IMR-90 (cell line): ENCODE results near the gene MTUS2. TPM values are rescaled to one million over a fixed set of nuclear protein-coding genes. Genes with fewer than 3 reads are reported as not detected.

Experiments
- ATAC-seq: fragments of 200-7000 bp; cut with Tn5 transposase; 2 replicates; pipeline ENCODE4 v1.9.1; 2020; ENCODE audit warnings: low read depth, mild to moderate bottlenecking, moderate library complexity
- BruUV-seq: library from RNA; stranded (reverse); fragments of 400-500 nt; replicated peaks from 2 replicates; lab custom pipeline; 2021; lab: Mats Ljungman, UMichigan
- CTCF ChIA-PET: fragments of 300-600 bp; formaldehyde crosslinking; extraction: SDS; loops from one replicate; lab custom pipeline; 2021; ENCODE audit warnings: antibody characterized with exemption; lab: Yijun Ruan, JAX
- POLR2A ChIA-PET: fragments of 300-600 bp; sonication (Branson Sonifier 250); formaldehyde crosslinking; loops from one replicate; lab custom pipeline; 2022; ENCODE audit warnings: antibody characterized with exemption; ENCODE audit not compliant: unreplicated experiment; lab: Charles Lee
- DNase-seq: peaks from one replicate; pipeline ENCODE4 v3.0.0; 2013
- H2AFZ ChIP-seq: replicated peaks from 2 replicates; pipeline ENCODE3; 2013; ENCODE audit warnings: low read length, mild to moderate bottlenecking; ENCODE audit not compliant: poor library complexity
- H2AK5ac ChIP-seq: 2 replicates; pipeline ENCODE4 v1.6.1; 2013; ENCODE audit warnings: low read depth, low read length, inconsistent platforms
- H2AK9ac ChIP-seq: replicated peaks from 2 replicates; pipeline ENCODE3; 2013; ENCODE audit warnings: mild to moderate bottlenecking, low read depth, low read length, moderate library complexity; ENCODE audit not compliant: poor library complexity
- H2BK120ac ChIP-seq: 2 replicates; pipeline ENCODE4 v1.6.1; 2013; ENCODE audit warnings: low read depth, low read length, inconsistent platforms
- H2BK15ac ChIP-seq: 3 replicates; pipeline ENCODE4 v1.6.1; 2013; ENCODE audit warnings: low read depth, low read length, inconsistent platforms
- H2BK20ac ChIP-seq: 2 replicates; pipeline ENCODE4 v1.6.1; 2013; ENCODE audit warnings: low read depth, mild to moderate bottlenecking, inconsistent platforms, low read length, moderate library complexity
- H2BK5ac ChIP-seq: 2 replicates; pipeline ENCODE4 v1.6.1; 2013; ENCODE audit warnings: mild to moderate bottlenecking, low read depth, low read length, inconsistent platforms; ENCODE audit not compliant: poor library complexity, severe bottlenecking
- H3K14ac ChIP-seq: replicated peaks from 2 replicates; pipeline ENCODE4 v1.6.1; 2013; ENCODE audit warnings: low read depth, low read length, inconsistent platforms
- H3K18ac ChIP-seq: 2 replicates; pipeline ENCODE4 v1.6.1; 2013; ENCODE audit warnings: low read depth, low read length, control low read depth
- H3K23ac ChIP-seq: 2 replicates; pipeline ENCODE4 v1.6.1; 2013; ENCODE audit warnings: low read depth, low read length, inconsistent platforms
- H3K27ac ChIP-seq: 2 replicates; pipeline ENCODE4 v1.5.1; 2013; ENCODE audit warnings: mild to moderate bottlenecking, control low read depth, low read length; ENCODE audit not compliant: insufficient read depth
- H3K27me3 ChIP-seq: 2 replicates; pipeline ENCODE4 v1.6.1; 2013; ENCODE audit warnings: low read length; ENCODE audit not compliant: control insufficient read depth, insufficient read depth
- H3K36me3 ChIP-seq: 2 replicates; pipeline ENCODE4 v1.6.1; 2013; ENCODE audit warnings: low read length, mixed read lengths; ENCODE audit not compliant: control insufficient read depth, insufficient read depth
- H3K4ac ChIP-seq: 2 replicates; pipeline ENCODE4 v1.6.1; 2013; ENCODE audit warnings: low read depth, low read length, inconsistent platforms
- H3K4me1 ChIP-seq: 2 replicates; pipeline ENCODE4 v1.6.1; 2013; ENCODE audit warnings: low read length, mixed read lengths; ENCODE audit not compliant: control insufficient read depth, insufficient read depth
- H3K4me2 ChIP-seq: 2 replicates; pipeline ENCODE4 v1.6.1; 2013; ENCODE audit warnings: low read depth, mild to moderate bottlenecking, control low read depth, low read length, moderate library complexity
- H3K4me3 ChIP-seq: 2 replicates; pipeline ENCODE4 v1.5.1; 2013; ENCODE audit warnings: low read depth, mild to moderate bottlenecking, control low read depth, low read length, moderate library complexity; ENCODE audit not compliant: insufficient read depth
- H3K56ac ChIP-seq: 2 replicates; pipeline ENCODE4 v1.6.1; 2013; ENCODE audit warnings: low read length, inconsistent platforms; ENCODE audit not compliant: insufficient read depth; ENCODE audit errors: extremely low read depth
- H3K79me1 ChIP-seq, 2 experiments: 2 replicates each; pipeline ENCODE4 v1.6.1; 2013; ENCODE audit warnings: low read length in 2 of 2, inconsistent platforms in 1 of 2, low read depth in 1 of 2
- H3K9ac ChIP-seq: 2 replicates; pipeline ENCODE4 v1.6.1; 2013; ENCODE audit warnings: low read depth, low read length, control low read depth
- H3K9me1 ChIP-seq: 2 replicates; pipeline ENCODE4 v1.6.1; 2013; ENCODE audit warnings: low read length, inconsistent platforms; ENCODE audit not compliant: insufficient read depth
- H3K9me3 ChIP-seq: 2 replicates; pipeline ENCODE4 v1.6.1; 2013; ENCODE audit warnings: low read length; ENCODE audit not compliant: control insufficient read depth, insufficient read depth
- H4K20me1 ChIP-seq: 2 replicates; pipeline ENCODE4 v1.6.1; 2013; ENCODE audit warnings: low read length, inconsistent platforms; ENCODE audit not compliant: insufficient read depth
- H4K5ac ChIP-seq: 2 replicates; pipeline ENCODE4 v1.6.1; 2013; ENCODE audit warnings: mild to moderate bottlenecking, low read depth, low read length, control low read depth
- H4K8ac ChIP-seq, 2 experiments: 2 replicates each; pipeline ENCODE4 v1.6.1; 2013; ENCODE audit warnings: low read depth in 2 of 2, low read length in 2 of 2, control low read depth in 1 of 2, inconsistent platforms in 1 of 2
- H4K91ac ChIP-seq: 2 replicates; pipeline ENCODE4 v1.6.1; 2013; ENCODE audit warnings: low read depth, low read length, inconsistent platforms; ENCODE audit not compliant: insufficient read depth
- BHLHE40 ChIP-seq: fragments of 150-350 bp; IDR thresholded peaks from 2 replicates; pipeline ENCODE4 v1.6.1; 2016; ENCODE audit warnings: mild to moderate bottlenecking, low read depth, low read length
- CEBPB ChIP-seq: IDR thresholded peaks from 2 replicates; pipeline ENCODE4 v1.6.1; 2012; ENCODE audit warnings: low read depth, low read length, improper control_type of control experiment
- CHD1 ChIP-seq: IDR thresholded peaks from 2 replicates; pipeline ENCODE4 v1.6.1; 2012; ENCODE audit warnings: low read depth, low read length, improper control_type of control experiment
- ELK1 ChIP-seq: fragments of 150-350 bp; IDR thresholded peaks from 2 replicates; pipeline ENCODE4 v1.6.1; 2016; ENCODE audit warnings: low read depth, mild to moderate bottlenecking, low read length, moderate library complexity, borderline replicate concordance
- FOS ChIP-seq: fragments of 150-350 bp; IDR thresholded peaks from 2 replicates; pipeline ENCODE4 v1.6.1; 2016; ENCODE audit warnings: low read depth, low read length
- MAFK ChIP-seq: IDR thresholded peaks from 2 replicates; pipeline ENCODE4 v1.6.1; 2012; ENCODE audit warnings: low read depth, low read length, improper control_type of control experiment
- MAZ ChIP-seq: IDR thresholded peaks from 2 replicates; pipeline ENCODE4 v1.6.1; 2012; ENCODE audit warnings: low read depth, mild to moderate bottlenecking, low read length, improper control_type of control experiment, moderate library complexity, borderline replicate concordance
- MXI1 ChIP-seq: IDR thresholded peaks from 2 replicates; pipeline ENCODE4 v1.6.1; 2012; ENCODE audit warnings: low read depth, mild to moderate bottlenecking, low read length, moderate library complexity, borderline replicate concordance
- NFE2L2 ChIP-seq: fragments of 150-350 bp; IDR thresholded peaks from 2 replicates; pipeline ENCODE4 v1.6.1; 2016; ENCODE audit warnings: low read depth, mild to moderate bottlenecking, low read length
- POLR2A ChIP-seq: IDR thresholded peaks from 2 replicates; pipeline ENCODE4 v1.6.1; 2012; ENCODE audit warnings: mild to moderate bottlenecking, low read depth, low read length
- RAD21 ChIP-seq: IDR thresholded peaks from 2 replicates; pipeline ENCODE4 v1.6.1; 2012; ENCODE audit warnings: low read length, improper control_type of control experiment
- RCOR1 ChIP-seq: IDR thresholded peaks from 2 replicates; pipeline ENCODE4 v1.6.1; 2012; ENCODE audit warnings: mild to moderate bottlenecking, low read length, improper control_type of control experiment; ENCODE audit not compliant: insufficient replicate concordance
- RFX5 ChIP-seq: IDR thresholded peaks from 2 replicates; pipeline ENCODE4 v1.8.0; 2012; ENCODE audit warnings: low read depth, mild to moderate bottlenecking, low read length, moderate library complexity
- SMC3 ChIP-seq: fragments of 150-350 bp; IDR thresholded peaks from 2 replicates; pipeline ENCODE4 v1.6.1; 2016; ENCODE audit warnings: low read depth, mild to moderate bottlenecking, antibody characterized with exemption, low read length, moderate library complexity
- WGBS, 2 experiments: methylation state at CpG; one replicate each; pipeline versions ENCODE4 v1.1.5 to v1.1.7; 2013; ENCODE audit warnings: missing lambda C conversion rate in 2 of 2; ENCODE audit not compliant: insufficient read length in 1 of 2; ENCODE audit errors: extremely low coverage in 2 of 2; 5-methylcytosine and 5-hydroxymethylcytosine counted together
- dilution Hi-C: fragments of 300-500 bp; cut with HindIII; formaldehyde crosslinking; loops from one replicate; pipeline ENCODE4 v1.14.3; 2018; ENCODE audit warnings: low sequenced_read_pairs; ENCODE audit not compliant: unreplicated experiment
- in situ Hi-C: fragments of 300-500 bp; cut with MboI; formaldehyde crosslinking; loops from 3 replicates; pipeline ENCODE4 v1.14.3; 2019; ENCODE audit warnings: low sequenced_read_pairs, inconsistent platforms, mixed read lengths
- intact Hi-C: fragments of 100-400 bp; cut with micrococcal nuclease; formaldehyde crosslinking; loops from 2 replicates; pipeline ENCODE4 v1.10.0; 2022
- polyA plus RNA-seq, 3 experiments: library from polyadenylated mRNA; depleted of rRNA; stranded (reverse); fragments of >200 nt; gene quantifications; 2 replicates each; pipeline ENCODE4 v1.2.3, GENCODE V29; 2012; ENCODE audit warnings: low replicate concordance in 1 of 3
- total RNA-seq: library from RNA; depleted of rRNA; stranded (reverse); fragments of >200 nt; gene quantifications from 2 replicates; pipeline ENCODE4 v1.2.3, GENCODE V29; 2012
- TF ChIP-seq, protein P1 (sequence below): conservative IDR thresholded peaks from 2 replicates; pipeline ENCODE4 v1.5.1; 2012; ENCODE audit warnings: mild to moderate bottlenecking, low read depth, low read length, improper control_type of control experiment
- TF ChIP-seq, protein P2 (sequence below): fragments of 150-350 bp; IDR thresholded peaks from 2 replicates; pipeline ENCODE4 v1.6.1; 2017; ENCODE audit warnings: mild to moderate bottlenecking, antibody characterized with exemption, low read length, low read depth

Gene MTUS2
- total and polyA plus RNA-seq, 2 of the 4 experiments (the other 2 are of a cell fraction) = under 0.01 to 0.02 TPM

DNA sequence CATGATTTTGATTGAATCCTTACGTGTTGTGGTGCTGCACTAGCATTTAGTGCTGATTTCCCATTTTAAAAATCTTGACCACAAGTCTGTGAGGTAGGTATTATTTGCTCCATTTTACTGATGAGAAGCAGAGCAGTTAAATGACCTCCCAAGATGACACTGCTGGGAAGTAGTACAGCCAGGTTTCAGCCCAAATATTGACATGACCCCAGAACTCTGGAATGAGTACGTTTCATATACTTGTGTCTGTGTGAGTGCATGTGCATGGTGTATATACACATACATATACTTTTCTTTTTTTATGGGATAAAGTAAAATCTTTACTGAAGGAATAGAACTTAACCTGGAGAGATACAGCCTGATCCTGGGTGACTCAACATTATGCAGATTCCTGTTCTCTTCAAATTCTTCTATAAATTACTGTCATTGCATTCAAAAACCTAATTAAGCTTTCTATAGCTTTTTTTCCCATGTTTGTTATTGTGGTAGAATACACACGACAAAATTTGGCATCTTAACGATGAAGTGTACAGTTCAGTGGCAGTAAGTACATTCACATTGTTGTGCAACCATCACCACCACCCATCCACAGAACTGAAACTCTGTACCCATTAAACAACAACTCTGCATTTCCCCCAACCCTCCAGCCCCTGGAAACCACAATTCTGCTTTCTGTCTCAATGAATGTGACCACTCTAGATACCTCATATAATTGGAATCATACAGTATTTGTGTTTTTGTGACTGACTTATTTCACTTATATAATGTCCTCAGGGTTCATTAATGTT lies 311.9 kb downstream of the MTUS2 start:
- intact Hi-C loops = no loop called here

More for the DNA sequence above, 311.9 kb downstream of the MTUS2 start:
- no peak overlapping the region for H2BK120ac ChIP-seq
- dilution Hi-C loops = no loop called here
- H2AFZ ChIP-seq = no peak overlapping the region
- H3K56ac ChIP-seq = no peak overlapping the region
- ChIA-PET POLR2A (no interaction called here), CTCF (no interaction called here)
- H2AK9ac ChIP-seq = no peak overlapping the region
- H3K4ac ChIP-seq = no peak overlapping the region
- H3K9me1 ChIP-seq = no peaks in the 10 kb centered on the region
- H3K27ac ChIP-seq = no peak overlapping the region
- no peak for ATAC-seq
- no peak overlapping the region for H3K23ac ChIP-seq
- no peak overlapping the region for H3K4me3 ChIP-seq
- no peak for DNase-seq
- H4K20me1 ChIP-seq = no peaks in the 10 kb centered on the region
- peaks cover 9% of the 10 kb centered on the region; the same call in 1 of the 2 replicates for H3K9me3 ChIP-seq
- no peak overlapping the region for H2BK20ac ChIP-seq
- no peak overlapping the region for H4K8ac ChIP-seq
- H3K79me1 ChIP-seq = no peaks in the 10 kb centered on the region
- no peak overlapping the region for H2BK15ac ChIP-seq
- no peak overlapping the region for H3K14ac ChIP-seq
- no peak overlapping the region for H4K91ac ChIP-seq
- TF ChIP-seq FOS = no peak
- TF ChIP-seq ELK1 = no peak
- TF ChIP-seq MAFK = no peak
- TF ChIP-seq MAZ = no peak
- no peak for TF ChIP-seq RCOR1
- no peak for TF ChIP-seq SMC3
- no peak for TF ChIP-seq RFX5
- TF ChIP-seq MXI1 = no peak
- TF ChIP-seq, protein P1, sequence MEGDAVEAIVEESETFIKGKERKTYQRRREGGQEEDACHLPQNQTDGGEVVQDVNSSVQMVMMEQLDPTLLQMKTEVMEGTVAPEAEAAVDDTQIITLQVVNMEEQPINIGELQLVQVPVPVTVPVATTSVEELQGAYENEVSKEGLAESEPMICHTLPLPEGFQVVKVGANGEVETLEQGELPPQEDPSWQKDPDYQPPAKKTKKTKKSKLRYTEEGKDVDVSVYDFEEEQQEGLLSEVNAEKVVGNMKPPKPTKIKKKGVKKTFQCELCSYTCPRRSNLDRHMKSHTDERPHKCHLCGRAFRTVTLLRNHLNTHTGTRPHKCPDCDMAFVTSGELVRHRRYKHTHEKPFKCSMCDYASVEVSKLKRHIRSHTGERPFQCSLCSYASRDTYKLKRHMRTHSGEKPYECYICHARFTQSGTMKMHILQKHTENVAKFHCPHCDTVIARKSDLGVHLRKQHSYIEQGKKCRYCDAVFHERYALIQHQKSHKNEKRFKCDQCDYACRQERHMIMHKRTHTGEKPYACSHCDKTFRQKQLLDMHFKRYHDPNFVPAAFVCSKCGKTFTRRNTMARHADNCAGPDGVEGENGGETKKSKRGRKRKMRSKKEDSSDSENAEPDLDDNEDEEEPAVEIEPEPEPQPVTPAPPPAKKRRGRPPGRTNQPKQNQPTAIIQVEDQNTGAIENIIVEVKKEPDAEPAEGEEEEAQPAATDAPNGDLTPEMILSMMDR = no peak
- TF ChIP-seq POLR2A = no peak
- no peak for TF ChIP-seq CEBPB
- TF ChIP-seq NFE2L2 = no peak
- TF ChIP-seq, protein P2, sequence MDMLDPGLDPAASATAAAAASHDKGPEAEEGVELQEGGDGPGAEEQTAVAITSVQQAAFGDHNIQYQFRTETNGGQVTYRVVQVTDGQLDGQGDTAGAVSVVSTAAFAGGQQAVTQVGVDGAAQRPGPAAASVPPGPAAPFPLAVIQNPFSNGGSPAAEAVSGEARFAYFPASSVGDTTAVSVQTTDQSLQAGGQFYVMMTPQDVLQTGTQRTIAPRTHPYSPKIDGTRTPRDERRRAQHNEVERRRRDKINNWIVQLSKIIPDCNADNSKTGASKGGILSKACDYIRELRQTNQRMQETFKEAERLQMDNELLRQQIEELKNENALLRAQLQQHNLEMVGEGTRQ = no peak
- TF ChIP-seq RAD21 = no peak
- TF ChIP-seq BHLHE40 = no peak
- TF ChIP-seq CHD1 = no peak
- H3K9ac ChIP-seq = no peak overlapping the region
- no CpG with 5 or more reads among the region's 4 CpGs for WGBS, 2 experiments
- H3K4me2 ChIP-seq = no peak overlapping the region
- BruUV-seq = no TSS peak
- no peaks in the 10 kb centered on the region for H3K36me3 ChIP-seq
- H3K18ac ChIP-seq = no peak overlapping the region
- in situ Hi-C loops = no loop called here
- no peak overlapping the region for H2BK5ac ChIP-seq
- no peak overlapping the region for H2AK5ac ChIP-seq
- no peaks in the 10 kb centered on the region for H3K4me1 ChIP-seq
- no peak overlapping the region for H4K5ac ChIP-seq
- no peaks in the 10 kb centered on the region for H3K27me3 ChIP-seq
